ENCODE data around the gene IGLL1. TPM values are rescaled to one million over a fixed set of nuclear protein-coding genes. Genes with fewer than 3 reads are reported as not detected.
"Not testable (repeated sequence)": the region's sequence is repeated elsewhere in the genome, so short reads cannot be mapped to it uniquely, and the experiment has no call there.

IGLL1 gene
- total RNA-seq, 1 donor from 2014 or later = 2.0 TPM

DNA sequence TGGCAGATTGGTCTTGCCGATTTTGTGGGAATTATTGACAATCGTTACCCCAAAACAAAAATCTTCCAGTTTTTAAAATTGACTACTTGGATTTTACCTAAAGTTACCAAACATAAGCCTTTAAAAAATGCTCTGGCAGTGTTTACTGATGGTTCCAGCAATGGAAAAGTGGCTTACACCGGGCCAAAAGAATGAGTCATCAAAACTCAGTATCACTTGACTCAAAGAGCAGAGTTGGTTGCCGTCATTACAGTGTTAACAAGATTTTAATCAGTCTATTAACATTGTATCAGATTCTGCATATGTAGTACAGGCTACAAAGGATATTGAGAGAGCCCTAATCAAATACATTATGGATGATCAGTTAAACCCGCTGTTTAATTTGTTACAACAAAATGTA, 37.2 kb downstream of the IGLL1 start:
- intact Hi-C loops (cut with micrococcal nuclease) = loop anchor here (5.0 kb wide), 1 partner anchor 304 kb away; no protein-coding TSS in a partner anchor

DNA sequence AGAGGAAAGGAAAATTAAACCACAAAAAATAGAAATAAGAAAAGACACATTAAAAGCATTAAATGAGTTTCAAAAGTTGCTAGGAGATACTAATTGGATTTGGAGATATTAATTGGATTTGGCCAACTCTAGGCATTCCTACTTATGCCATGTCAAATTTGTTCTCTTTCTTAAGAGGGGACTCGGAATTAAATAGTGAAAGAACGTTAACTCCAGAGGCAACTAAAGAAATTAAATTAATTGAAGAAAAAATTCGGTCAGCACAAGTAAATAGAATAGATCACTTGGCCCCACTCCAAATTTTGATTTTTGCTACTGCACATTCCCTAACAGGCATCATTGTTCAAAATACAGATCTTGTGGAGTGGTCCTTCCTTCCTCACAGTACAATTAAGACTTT, 37.7 kb downstream of the IGLL1 start:
- intact Hi-C loops (cut with micrococcal nuclease) = loop anchor here (5.0 kb wide), 1 partner anchor 305 kb away; no protein-coding TSS in a partner anchor

DNA sequence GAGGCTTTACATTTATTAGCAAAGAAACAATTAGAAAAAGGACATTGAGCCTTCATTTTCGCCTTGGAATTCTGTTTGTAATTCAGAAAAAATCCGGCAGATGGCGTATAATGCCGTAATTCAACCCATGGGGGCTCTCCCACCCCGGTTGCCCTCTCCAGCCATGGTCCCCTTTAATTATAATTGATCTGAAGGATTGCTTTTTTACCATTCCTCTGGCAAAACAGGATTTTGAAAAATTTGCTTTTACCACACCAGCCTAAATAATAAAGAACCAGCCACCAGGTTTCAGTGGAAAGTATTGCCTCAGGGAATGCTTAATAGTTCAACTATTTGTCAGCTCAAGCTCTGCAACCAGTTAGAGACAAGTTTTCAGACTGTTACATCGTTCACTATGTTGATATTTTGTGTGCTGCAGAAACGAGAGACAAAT, 38.2 kb downstream of the IGLL1 start:
- intact Hi-C loops (cut with micrococcal nuclease) = loop anchor here (5.0 kb wide), 1 partner anchor 305 kb away; no protein-coding TSS in a partner anchor

DNA sequence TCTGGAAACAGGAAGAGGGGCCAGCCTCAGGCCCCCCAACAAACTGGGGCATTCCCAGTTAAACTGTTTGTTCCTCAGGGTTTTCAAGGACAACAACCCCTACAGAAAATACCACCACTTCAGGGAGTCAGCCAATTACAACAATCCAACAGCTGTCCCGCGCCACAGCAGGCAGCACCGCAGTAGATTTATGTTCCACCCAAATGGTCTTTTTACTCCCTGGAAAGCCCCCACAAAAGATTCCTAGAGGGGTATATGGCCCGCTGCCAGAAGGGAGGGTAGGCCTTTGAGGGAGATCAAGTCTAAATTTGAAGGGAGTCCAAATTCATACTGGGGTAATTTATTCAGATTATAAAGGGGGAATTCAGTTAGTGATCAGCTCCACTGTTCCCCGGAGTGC, 39.3 kb downstream of the IGLL1 start:
- intact Hi-C loops (cut with micrococcal nuclease) = loop anchor here (5.0 kb wide), 1 partner anchor 306 kb away; no protein-coding TSS in a partner anchor

DNA sequence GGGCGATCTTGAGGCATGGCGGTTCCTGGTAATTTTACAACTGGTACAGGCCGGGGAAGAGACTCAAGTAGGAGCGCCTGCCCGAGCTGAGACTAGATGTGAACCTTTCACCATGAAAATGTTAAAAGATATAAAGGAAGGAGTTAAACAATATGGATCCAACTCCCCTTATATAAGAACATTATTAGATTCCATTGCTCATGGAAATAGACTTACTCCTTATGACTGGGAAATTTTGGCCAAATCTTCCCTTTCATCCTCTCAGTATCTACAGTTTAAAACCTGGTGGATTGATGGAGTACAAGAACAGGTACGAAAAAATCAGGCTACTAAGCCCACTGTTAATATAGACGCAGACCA, 40.3 kb downstream of the IGLL1 start:
- intact Hi-C loops (cut with micrococcal nuclease) = loop anchor here (1.0 to 5.0 kb wide), 2 partner anchors 138 to 307 kb away; no protein-coding TSS in a partner anchor

DNA sequence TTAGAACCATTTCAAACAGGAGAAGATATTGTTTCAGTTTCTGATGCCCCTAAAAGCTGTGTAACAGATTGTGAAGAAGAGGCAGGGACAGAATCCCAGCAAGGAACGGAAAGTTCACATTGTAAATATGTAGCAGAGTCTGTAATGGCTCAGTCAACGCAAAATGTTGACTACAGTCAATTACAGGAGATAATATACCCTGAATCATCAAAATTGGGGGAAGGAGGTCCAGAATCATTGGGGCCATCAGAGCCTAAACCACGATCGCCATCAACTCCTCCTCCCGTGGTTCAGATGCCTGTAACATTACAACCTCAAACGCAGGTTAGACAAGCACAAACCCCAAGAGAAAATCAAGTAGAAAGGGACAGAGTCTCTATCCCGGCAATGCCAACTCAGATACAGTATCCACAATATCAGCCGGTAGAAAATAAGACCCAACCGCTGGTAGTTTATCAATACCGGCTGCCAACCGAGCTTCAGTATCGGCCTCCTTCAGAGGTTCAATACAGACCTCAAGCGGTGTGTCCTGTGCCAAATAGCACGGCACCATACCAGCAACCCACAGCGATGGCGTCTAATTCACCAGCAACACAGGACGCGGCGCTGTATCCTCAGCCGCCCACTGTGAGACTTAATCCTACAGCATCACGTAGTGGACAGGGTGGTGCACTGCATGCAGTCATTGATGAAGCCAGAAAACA, 40.8 kb downstream of the IGLL1 start:
- intact Hi-C loops (cut with micrococcal nuclease) = loop anchor here (1.0 kb wide), 1 partner anchor 137 kb away; no protein-coding TSS in a partner anchor

DNA sequence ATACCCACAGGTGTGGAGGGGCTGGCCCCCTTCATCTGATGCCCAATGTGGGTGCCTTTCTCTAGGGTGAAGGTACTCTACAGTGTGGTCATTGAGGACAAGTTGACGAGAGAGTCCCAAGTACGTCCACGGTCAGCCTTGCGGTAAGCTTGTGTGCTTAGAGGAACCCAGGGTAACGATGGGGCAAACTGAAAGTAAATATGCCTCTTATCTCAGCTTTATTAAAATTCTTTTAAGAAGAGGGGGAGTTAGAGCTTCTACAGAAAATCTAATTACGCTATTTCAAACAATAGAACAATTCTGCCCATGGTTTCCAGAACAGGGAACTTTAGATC, 41.4 kb downstream of the IGLL1 start:
- intact Hi-C loops (cut with micrococcal nuclease) = loop anchor here (1.0 kb wide), 1 partner anchor 136 kb away; no protein-coding TSS in a partner anchor

DNA sequence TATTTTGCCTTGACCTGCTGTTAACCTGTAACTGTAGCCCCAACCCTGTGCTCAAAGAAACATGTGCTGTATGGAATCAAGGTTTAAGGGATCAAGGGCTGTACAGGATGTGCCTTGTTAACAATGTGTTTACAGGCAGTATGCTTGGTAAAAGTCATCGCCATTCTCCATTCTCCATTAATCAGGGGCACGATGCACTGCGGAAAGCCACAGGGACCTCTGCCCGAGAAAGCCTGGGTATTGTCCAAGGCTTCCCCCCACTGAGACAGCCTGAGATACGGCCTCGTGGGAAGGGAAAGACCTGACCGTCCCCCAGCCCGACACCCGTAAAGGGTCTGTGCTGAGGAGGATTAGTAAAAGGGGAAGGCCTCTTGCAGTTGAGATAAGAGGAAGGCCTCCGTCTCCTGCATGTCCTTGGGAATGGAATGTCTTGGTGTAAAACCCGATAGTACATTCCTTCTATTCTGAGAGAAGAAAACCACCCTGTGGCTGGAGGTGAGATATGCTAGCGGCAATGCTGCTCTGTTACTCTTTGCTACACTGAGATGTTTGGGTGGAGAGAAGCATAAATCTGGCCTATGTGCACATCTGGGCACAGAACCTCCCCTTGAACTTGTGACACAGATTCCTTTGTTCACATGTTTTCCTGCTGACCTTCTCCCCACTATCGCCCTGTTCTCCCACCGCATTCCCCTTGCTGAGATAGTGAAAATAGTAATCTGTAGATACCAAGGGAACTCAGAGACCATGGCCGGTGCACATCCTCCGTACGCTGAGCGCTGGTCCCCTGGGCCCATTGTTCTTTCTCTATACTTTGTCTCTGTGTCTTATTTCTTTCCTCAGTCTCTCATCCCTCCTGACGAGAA, 42.0 kb downstream of the IGLL1 start:
- intact Hi-C loops (cut with micrococcal nuclease) = not testable (repeated sequence)

DNA sequence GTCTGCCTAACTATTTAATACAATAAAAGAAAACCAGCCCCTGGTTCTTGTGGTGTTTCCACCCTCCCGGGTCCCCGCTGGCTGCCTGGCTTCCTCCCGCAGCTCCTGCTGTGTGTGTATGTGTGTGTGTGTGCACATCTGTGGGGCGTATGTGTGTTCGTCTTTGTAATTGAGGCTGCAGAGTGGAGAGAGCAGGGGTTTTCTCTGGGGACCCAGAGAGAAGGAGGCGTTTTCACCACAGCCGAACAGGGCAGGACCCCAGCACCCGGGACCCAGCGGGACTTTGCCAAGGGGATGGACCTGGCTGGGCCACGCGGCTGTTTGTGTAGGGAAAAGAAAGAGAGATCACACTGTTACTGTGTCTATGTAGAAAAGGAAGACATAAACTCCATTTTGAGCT, 42.7 kb downstream of the IGLL1 start:
- intact Hi-C loops (cut with micrococcal nuclease) = no loop called here

DNA sequence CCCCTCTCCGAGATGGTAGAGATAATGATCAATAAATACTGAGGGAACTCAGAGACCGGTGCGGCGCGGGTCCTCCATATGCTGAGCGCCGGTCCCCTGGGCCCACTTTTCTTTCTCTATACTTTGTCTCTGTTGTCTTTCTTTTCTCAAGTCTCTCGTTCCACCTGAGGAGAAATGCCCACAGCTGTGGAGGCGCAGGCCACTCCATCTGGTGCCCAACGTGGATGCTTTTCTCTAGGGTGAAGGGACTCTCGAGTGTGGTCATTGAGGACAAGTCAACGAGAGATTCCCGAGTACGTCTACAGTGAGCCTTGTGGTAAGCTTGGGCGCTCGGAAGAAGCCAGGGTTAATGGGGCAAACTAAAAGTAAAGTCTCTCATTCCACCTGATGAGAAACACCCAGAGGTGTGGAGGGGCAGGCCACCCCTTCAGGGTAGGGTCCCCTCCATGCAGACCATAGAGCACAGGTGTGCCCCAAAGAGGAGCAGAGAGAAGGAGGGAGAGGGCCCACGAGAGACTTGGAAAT, 43.2 kb downstream of the IGLL1 start:
- intact Hi-C loops (cut with micrococcal nuclease) = no loop called here

DNA sequence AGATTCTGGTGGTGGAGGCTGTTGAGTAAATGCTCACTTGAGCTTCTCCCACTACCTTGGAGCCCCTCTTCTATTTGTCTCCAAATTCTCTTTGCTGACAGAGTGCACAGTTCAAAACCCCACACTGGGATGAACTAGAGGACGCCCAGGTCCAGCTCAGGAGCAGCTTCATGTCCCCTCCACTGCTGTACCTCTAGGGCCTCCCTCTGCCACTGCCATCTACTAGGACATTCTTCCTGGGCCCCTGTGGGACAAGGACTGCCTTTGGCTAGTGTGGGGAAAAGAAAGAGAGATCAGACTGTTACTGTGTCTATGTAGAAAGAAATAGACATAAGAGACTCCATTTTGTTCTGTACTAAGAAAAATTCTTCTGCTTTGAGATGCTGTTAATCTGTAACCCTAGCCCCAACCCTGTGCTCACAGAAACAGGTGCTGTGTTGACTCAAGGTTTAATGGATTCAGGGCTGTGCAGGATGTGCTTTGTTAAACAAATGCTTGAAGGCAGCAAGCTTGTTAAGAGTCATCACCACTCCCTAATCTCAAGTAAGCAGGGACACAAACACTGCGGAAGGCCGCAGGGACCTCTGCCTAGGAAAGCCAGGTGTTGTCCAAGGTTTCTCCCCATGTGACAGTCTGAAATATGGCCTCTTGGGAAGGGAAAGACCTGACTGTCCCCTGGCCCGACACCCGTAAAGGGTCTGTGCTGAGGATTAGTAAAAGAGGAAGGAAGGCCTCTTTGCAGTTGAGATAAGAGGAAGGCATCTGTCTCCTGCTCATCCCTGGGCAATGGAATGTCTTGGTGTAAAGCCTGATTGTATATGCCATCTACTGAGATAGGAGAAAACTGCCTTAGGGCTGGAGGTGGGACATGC, 44.1 kb downstream of the IGLL1 start:
- intact Hi-C loops (cut with micrococcal nuclease) = not testable (repeated sequence)

DNA sequence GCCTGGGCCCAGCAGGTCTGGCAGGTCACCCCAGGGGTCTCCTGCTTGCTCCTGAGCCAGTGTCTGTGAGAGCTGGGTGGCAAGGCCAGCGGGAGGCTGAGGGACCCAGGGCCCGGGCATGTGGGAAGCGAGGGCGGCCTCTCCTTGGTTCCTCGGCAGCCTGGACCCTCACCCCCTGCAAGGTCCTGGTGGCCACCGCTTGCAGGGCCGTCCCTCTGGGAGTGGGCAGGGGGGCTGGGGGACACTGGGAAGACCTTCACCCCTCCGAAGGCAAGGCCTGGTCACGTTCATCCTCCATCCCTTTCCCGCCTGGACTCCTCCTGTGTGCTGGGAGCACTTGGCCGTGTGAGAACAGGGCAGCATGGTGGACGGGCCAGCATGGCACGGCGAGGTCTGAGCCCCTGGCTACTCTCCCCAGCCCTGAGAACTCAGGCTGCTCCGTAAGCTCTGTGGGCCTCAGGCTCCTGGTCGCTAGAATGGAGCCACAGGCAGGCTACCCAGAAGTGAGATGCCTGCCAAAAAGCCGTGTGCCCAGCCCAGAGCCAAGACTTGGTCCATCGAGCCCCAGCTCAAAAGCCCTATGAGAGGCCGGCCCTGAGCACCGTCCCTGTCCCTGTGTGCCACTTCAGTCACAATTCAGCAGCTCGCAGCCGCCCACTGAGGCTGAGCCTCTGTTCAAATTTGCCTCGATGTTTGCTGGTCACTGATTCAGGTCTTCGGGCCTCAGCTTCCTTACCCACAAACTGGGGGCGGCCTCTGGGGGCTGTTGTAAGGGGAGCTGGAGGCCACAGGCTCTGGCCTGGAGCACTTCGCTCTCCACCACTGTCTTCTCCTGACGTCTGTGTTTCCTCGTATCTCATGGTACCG, 45.0 kb downstream of the IGLL1 start:
- intact Hi-C loops (cut with micrococcal nuclease) = no loop called here

DNA sequence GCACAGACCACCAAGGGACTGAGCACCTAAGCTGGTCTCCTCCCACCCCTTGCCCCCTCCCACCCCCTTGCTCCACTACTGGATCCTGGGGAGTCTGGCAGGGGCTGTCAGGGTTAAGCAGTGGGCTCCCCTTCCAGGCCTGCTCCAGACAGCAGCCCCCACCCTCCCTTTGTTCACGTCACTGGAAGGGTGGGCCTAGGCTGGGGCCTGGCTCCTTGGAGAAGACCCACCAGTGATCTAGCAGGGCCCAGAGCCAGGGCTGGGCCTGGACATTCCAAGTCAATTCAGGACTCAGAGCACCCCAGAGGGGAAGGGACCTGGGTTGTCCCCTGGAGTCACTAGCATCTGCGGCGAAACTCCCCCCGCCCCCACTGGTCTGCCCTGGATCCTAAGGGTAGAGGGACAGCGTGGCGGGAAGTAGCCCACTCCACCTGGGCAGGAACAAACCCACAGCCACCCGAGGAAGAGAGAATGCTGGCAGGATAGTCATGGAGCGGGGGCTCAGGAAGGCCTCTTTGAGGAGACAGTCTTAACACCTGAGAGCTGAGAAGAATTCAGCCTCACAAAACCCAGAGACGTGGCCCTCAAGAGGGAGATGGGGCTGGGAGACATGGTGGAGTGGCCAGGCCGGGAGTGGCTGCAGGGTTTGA, 45.8 kb downstream of the IGLL1 start:
- intact Hi-C loops (cut with micrococcal nuclease) = no loop called here

DNA sequence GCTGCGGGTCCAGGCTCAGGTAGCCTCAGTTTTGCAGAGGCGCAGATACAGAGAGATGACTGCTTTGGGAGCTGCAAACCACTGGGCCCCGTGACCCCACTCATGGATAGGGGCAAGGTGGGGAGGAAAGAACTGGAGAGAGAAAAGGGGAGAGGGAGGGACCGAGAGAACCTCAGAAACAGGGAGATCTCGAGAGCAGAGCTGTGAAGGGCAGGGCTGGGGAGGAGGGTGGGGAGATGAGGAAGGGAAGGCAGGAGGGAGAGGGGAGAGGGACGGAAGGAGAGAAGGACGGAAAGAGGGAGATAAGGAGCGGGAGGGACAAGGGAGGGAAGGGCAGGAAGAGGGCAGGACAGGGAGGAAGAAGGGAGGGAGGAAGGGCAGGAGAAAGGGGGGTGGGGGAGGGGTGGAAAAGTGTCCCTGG, 46.3 kb downstream of the IGLL1 start:
- intact Hi-C loops (cut with micrococcal nuclease) = no loop called here

DNA sequence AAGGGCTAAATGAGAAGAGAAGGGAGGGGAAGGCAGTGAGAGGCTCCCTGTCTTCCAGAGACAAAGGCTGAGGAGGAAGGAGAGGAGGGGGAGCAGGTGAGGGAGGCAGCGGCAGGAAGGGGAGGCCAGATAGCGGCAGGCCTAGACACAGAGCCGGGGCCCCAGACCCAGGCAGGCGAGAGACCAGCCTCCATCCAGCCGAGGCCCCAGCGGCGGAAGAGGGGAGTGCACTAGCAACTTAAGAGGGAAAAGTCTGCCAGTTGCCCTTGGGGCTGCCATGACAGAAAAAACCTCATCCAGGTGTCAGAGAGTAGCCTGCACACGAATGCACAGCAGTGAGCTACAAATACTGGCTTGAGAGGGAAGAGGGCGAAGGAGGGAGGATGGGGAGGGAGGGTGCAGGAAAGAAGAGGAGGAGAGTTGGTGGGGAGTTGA, 46.7 kb downstream of the IGLL1 start:
- intact Hi-C loops (cut with micrococcal nuclease) = no loop called here

DNA sequence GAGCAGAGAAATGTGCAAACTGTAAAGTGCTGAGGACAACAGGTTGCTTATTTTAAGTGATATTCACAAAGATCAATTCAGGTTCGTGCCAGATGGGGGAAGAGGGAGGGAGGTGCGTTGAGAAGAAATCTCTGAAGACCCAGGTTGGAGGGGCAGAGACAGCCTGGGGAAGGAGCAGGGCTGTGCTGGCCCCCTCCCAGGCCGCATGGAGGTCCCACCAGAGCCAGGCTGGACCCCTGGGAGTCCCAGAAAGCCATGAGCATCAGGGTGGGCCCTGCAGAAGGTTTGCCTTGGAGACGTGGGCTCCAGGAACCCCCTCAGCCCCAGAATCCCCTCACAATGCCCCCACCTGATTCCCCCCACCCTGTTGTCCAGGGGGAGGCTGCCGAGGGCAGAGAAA, 47.4 kb downstream of the IGLL1 start:
- intact Hi-C loops (cut with micrococcal nuclease) = no loop called here

DNA sequence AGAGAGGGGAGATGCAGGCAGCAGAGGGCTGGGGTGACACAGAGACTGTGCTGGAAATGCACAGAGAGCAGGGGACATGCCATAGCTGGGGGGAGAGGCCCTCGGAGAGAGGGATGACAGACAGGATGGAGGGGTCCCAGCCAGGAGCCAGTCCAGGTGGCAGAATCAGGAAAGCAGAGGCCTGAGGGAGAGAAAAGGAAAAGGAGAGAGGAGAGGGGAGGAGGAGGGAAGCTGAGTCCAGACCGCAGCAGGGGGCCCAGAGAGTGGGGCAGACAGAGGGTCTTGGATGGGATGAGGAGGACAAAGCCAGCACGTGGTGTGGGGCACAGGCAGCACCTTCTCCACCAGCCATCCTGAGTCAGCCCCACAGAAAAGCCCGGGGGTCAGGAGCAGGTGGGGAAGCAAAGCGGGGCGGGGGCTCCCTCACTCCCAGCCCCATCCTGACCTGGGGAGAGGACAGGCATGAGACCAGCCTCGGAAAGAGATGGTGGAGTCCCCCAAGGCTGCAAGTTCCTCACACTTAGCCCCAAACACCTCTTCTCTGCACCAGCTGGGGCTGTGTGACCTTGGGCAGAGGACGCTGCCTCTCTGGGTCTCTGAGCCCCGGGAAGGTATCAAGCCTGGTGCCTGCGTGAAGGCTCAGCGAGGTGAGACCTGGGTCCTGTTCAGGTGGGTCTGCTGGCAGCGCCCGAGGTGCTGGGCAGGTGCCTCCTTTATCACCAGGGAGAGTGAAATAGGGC, 48.0 kb downstream of the IGLL1 start:
- intact Hi-C loops (cut with micrococcal nuclease) = no loop called here

DNA sequence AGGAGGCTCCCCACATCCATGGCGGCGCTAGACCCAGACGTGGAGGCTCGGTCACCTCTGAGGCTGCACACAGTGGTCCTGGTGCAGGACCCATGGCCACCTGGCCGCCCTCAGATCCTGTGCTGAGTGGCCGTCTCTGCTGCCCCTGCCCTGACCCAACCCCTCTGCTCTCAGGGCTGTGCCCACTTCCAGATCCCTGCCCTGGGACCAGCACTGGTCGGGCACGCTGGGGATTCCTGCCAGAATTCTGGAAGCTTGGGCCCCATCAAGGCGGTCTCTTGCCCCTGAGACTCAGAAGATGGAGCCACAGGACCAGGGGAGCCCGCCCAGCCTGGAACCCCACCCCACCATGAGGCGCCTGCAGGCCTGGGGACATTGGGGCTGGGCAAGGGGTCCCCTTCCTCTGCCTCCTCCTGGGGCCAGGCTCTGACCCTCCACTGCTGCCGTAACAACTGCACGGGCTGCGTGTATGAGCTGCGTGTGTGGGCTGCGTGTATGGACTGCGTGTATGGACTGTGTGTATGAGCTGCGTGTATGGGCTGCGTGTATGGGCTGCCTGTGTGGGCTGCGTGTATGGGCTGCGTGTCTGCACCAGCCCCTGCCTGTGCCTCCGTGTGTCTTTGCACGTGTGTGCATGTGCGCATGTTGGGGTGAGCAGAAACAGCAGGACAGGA, 48.7 kb downstream of the IGLL1 start:
- intact Hi-C loops (cut with micrococcal nuclease) = no loop called here

Data from T-helper 2 cell treated with Interferon-gamma antibody and Interleukin-4, amounts not matched to agents 100 ng/mL and 5 ng/mL, for 36 hours (primary cell).